OCI-LY7 (cell line): ENCODE data around the gene PARVB. TPM values are rescaled to one million over a fixed set of nuclear protein-coding genes. Genes with fewer than 3 reads are reported as not detected.

Experiments used
- BruUV-seq: library from RNA; stranded (reverse); fragments of 400-500 nt; replicated peaks from 2 replicates; lab custom pipeline; 2021; lab: Mats Ljungman, UMichigan
- CTCF ChIA-PET: fragments of 300-600 bp; sonication (Branson Sonifier 250); formaldehyde crosslinking; loops from one replicate; lab custom pipeline; 2022; ENCODE audit warnings: antibody characterized with exemption; ENCODE audit not compliant: unreplicated experiment; lab: Charles Lee
- POLR2A ChIA-PET: fragments of 300-600 bp; sonication (Branson Sonifier 250); formaldehyde crosslinking; loops from one replicate; lab custom pipeline; 2022; ENCODE audit warnings: antibody characterized with exemption; lab: Charles Lee
- DNase-seq: peaks from one replicate; pipeline ENCODE4 v3.0.0-alpha.2; 2015; ENCODE audit warnings: low spot score
- H2AFZ ChIP-seq: fragments of 200-600 bp; sonication (generic), shearing (Covaris generic); 2 replicates; pipeline ENCODE4 v1.6.1; 2014; ENCODE audit warnings: mild to moderate bottlenecking, antibody characterized with exemption, low read length, moderate library complexity
- H3K27ac ChIP-seq: fragments of 200-600 bp; sonication (generic); 2 replicates; pipeline ENCODE4 v1.5.1; 2014; ENCODE audit warnings: mixed run types, low read depth, mild to moderate bottlenecking, moderate library complexity, low read length, inconsistent platforms; ENCODE audit not compliant: poor library complexity, severe bottlenecking
- H3K36me3 ChIP-seq: fragments of 200-600 bp; sonication (generic); 2 replicates; pipeline ENCODE4 v1.6.1; 2014; ENCODE audit warnings: mild to moderate bottlenecking, antibody characterized with exemption, low read length, moderate library complexity, mixed read lengths; ENCODE audit not compliant: insufficient read depth
- H3K4me1 ChIP-seq: fragments of 200-600 bp; sonication (generic); 2 replicates; pipeline ENCODE4 v1.5.1; 2014; ENCODE audit warnings: mild to moderate bottlenecking, low read length; ENCODE audit not compliant: insufficient read depth, poor library complexity, severe bottlenecking
- H3K4me2 ChIP-seq: fragments of 200-600 bp; sonication (generic); 2 replicates; pipeline ENCODE4 v1.6.1; 2014; ENCODE audit warnings: mild to moderate bottlenecking, low read length
- H3K4me3 ChIP-seq: fragments of 200-600 bp; sonication (generic); 2 replicates; pipeline ENCODE4 v1.5.1; 2014; ENCODE audit warnings: mild to moderate bottlenecking, low read depth, low read length; ENCODE audit not compliant: poor library complexity, severe bottlenecking
- H3K79me2 ChIP-seq: fragments of 200-600 bp; sonication (generic); 2 replicates; pipeline ENCODE4 v1.6.1; 2016; ENCODE audit warnings: low read depth, mild to moderate bottlenecking, low read length, moderate library complexity, mixed read lengths; ENCODE audit not compliant: insufficient read depth
- H3K9me2 ChIP-seq: fragments of 200-600 bp; sonication (generic); 2 replicates; pipeline ENCODE4 v1.6.1; 2016; ENCODE audit warnings: mild to moderate bottlenecking, low read length, mixed read lengths; ENCODE audit not compliant: insufficient read depth
- H3K9me3 ChIP-seq: fragments of 200-600 bp; sonication (generic); 2 replicates; pipeline ENCODE4 v1.6.1; 2014; ENCODE audit warnings: mild to moderate bottlenecking, mixed run types, low read length, mixed read lengths
- H4K20me1 ChIP-seq: fragments of 200-600 bp; sonication (generic); 2 replicates; pipeline ENCODE4 v1.6.1; 2014; ENCODE audit warnings: mild to moderate bottlenecking, antibody characterized with exemption, low read length, moderate library complexity, mixed read lengths; ENCODE audit not compliant: insufficient read depth
- CTCF ChIP-seq: fragments of 200-600 bp; sonication (generic); conservative IDR thresholded peaks from 2 replicates; pipeline ENCODE4 v1.5.1; 2014; ENCODE audit warnings: mild to moderate bottlenecking, antibody characterized with exemption, low read length, moderate library complexity, mixed read lengths
- EZH2phosphoT487 ChIP-seq: fragments of 200-600 bp; sonication (generic); IDR thresholded peaks from 2 replicates; pipeline ENCODE4 v1.6.1; 2018; ENCODE audit warnings: low read depth, borderline replicate concordance, mild to moderate bottlenecking, mixed run types, antibody characterized with exemption, low read length, moderate library complexity, mixed read lengths
- intact Hi-C: fragments of 100-400 bp; cut with micrococcal nuclease; formaldehyde crosslinking; loops from one replicate; pipeline ENCODE4 v1.10.0; 2022; ENCODE audit not compliant: unreplicated experiment
- total RNA-seq, 2 experiments: library from RNA; depleted of rRNA in 1 of 2; stranded (reverse); fragments of >200 nt in 1 of 2; shearing (Covaris generic) in 1 of 2; gene quantifications; 2 replicates each; pipeline ENCODE4 v1.2.3, GENCODE V29; 2014 to 2022

The PARVB gene
- total RNA-seq, 2 experiments from 2014 or later = 0.34 TPM; not detected in 1

DNA sequence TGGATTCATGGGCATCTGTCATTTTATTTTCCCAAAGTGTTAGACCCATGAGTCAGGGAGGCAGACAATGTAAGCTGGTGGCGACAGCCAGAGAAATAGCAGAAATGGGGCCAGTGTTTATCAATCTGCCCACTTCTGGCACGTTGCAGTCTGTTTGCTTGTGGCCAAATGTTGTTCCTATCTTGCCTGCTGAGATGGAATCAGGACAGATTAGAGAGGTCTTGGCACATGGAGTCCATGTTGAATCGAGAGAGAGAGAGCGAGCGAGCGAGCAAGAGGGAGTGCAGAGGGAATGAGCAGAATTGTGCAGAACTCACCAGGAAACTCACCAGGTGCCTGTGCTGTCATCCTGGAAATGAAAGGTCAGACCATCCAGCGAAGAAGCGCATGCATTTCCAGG lies 134.7 kb downstream of the PARVB start:
- no peak for TF ChIP-seq CTCF
- no peak for TF ChIP-seq EZH2phosphoT487
- BruUV-seq = no TSS peak
- H4K20me1 ChIP-seq = no peaks in the 10 kb centered on the region
- no peak overlapping the region for H3K27ac ChIP-seq
- DNase-seq = no peak
- H3K4me1 ChIP-seq = no peaks in the 10 kb centered on the region
- ChIA-PET POLR2A (no interaction called here), CTCF (no interaction called here)
- no peaks in the 10 kb centered on the region for H3K79me2 ChIP-seq
- H3K9me3 ChIP-seq = no peaks in the 10 kb centered on the region
- intact Hi-C loops = no loop called here
- no peak overlapping the region for H2AFZ ChIP-seq
- no peaks in the 10 kb centered on the region for H3K9me2 ChIP-seq
- H3K4me2 ChIP-seq = no peak overlapping the region
- H3K4me3 ChIP-seq = no peak overlapping the region
- H3K36me3 ChIP-seq = no peaks in the 10 kb centered on the region

GRCh38 chr22:44159221-44159620 lies 135.1 kb downstream of the PARVB start:
- Histone ChIP-seq H3K9me3 (no peaks in the 10 kb centered on the region), H3K9me2 (no peaks in the 10 kb centered on the region), H3K4me2 (no peak overlapping the region), H3K36me3 (no peaks in the 10 kb centered on the region), H4K20me1 (no peaks in the 10 kb centered on the region), H3K4me1 (no peaks in the 10 kb centered on the region), H3K27ac (no peak overlapping the region), H3K4me3 (no peak overlapping the region), H2AFZ (no peak overlapping the region), H3K79me2 (no peaks in the 10 kb centered on the region)
- ChIA-PET CTCF (no interaction called here), POLR2A (no interaction called here)
- DNase-seq = no peak
- intact Hi-C loops = no loop called here
- no peak for TF ChIP-seq CTCF
- BruUV-seq = no TSS peak

- no peak for DNase-seq
- Histone ChIP-seq H3K27ac (no peak overlapping the region), H3K36me3 (no peaks in the 10 kb centered on the region), H3K4me2 (no peak overlapping the region), H3K9me2 (no peaks in the 10 kb centered on the region), H2AFZ (no peak overlapping the region), H3K9me3 (no peaks in the 10 kb centered on the region), H3K79me2 (no peaks in the 10 kb centered on the region), H3K4me1 (no peaks in the 10 kb centered on the region), H4K20me1 (no peaks in the 10 kb centered on the region), H3K4me3 (no peak overlapping the region)
- POLR2A ChIA-PET = no interaction called here
- BruUV-seq = no TSS peak
- intact Hi-C loops = no loop called here
- CTCF ChIA-PET = no interaction called here
- TF ChIP-seq CTCF (no peak), EZH2phosphoT487 (no peak)
These were observed 135.7 kb downstream of the PARVB start for GRCh38 chr22:44159811-44160210.
